ENCODE measurements around the gene REG3A.

DNA sequence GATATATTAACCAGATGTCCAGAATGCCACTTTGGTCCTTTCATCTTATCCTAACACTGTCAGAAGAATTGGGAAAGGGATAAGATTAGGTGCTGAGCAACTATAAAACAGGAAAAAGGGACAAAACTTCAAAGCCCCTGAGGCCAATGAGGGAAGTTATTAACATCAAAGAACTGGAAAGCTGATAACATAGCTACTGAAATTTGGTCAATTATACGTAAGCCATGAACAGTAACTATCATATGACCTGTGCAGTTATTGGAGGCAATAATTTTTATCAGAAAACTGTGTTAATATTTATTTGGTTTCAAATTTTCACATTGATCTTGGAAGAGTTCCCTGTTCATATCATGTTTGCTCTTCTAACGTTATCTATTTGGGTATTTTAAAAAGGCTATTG, 2.6 kb upstream of the REG3A start:
- TF ChIP-seq CTCF (IDR thresholded peaks at IDR 0.05) (no peak), EZH2phosphoT487 (IDR thresholded peaks at IDR 0.05) (no peak)
